Breast epithelium (tissue), 3 donors: ENCODE results near the gene ARHGEF10L.
A peak's percentile ranks its signal among the peaks of the same experiment; 100 is the strongest.

Source experiments
- CTCF ChIP-seq, 3 donors: fragments of 450-650 bp; IDR thresholded peaks; one replicate each; pipeline ENCODE4 v1.5.1; 2016 to 2017; ENCODE audit warnings: antibody characterized with exemption in 3 of 3, mild to moderate bottlenecking in 3 of 3, moderate library complexity in 3 of 3
- POLR2A ChIP-seq: fragments of 450-650 bp; IDR thresholded peaks from one replicate; pipeline ENCODE4 v1.6.1; 2016; ENCODE audit warnings: antibody characterized with exemption, mild to moderate bottlenecking, moderate library complexity
- POLR2AphosphoS5 ChIP-seq, 3 donors: sonication (generic); formaldehyde crosslinking; IDR thresholded peaks; one replicate each; pipeline ENCODE4 v1.6.1; 2017; ENCODE audit warnings: antibody characterized with exemption in 3 of 3

GRCh38 chr1:17540255-17541001, 930 bp downstream of the ARHGEF10L start:
- TF ChIP-seq CTCF (IDR thresholded peaks at IDR 0.05): no peak
- no peak for TF ChIP-seq POLR2A
- peak in 1 of 3 donors; percentile 49 for TF ChIP-seq POLR2AphosphoS5 (IDR thresholded peaks at IDR 0.05)
